ENCODE measurements around the gene UPB1. TPM values are rescaled to one million over a fixed set of nuclear protein-coding genes. Genes with fewer than 3 reads are reported as not detected.

The UPB1 gene
- total and polyA plus RNA-seq, 10 of the 15 experiments (the other 5 are each of a cell fraction or from before 2014, with no cell fraction given): 0.89 to 20.5 (median 3.1) TPM

DNA sequence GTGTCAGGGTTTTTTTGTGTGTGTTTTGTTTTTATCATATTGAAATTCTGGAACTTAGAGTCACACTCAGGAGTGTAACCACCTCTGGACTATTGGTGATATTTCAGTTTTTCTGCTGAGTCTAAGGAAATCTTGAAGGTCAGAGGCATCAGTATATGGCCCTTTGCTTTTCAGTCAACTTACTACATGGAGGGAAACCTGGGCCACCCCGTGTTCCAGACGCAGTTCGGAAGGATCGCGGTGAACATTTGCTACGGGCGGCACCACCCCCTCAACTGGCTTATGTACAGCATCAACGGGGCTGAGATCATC, 19.9 kb downstream of the UPB1 start:
- no peaks in the 10 kb centered on the region for H3K79me2 ChIP-seq (ENCODE audit: control insufficient read depth, insufficient read depth, low read length)
- in situ Hi-C loops (cut with MboI): loop anchor here (5.0 kb wide), 1 partner anchor 83 kb away; no protein-coding TSS in a partner anchor
- ChIA-PET RAD21 (ENCODE audit: unreplicated experiment) (interaction anchor here (1.0 to 3.3 kb wide), 9 partner anchors 7 to 116 kb away, joined by 3 to 42 read pairs (median 4); no protein-coding TSS in a partner anchor), POLR2A (interaction anchor here (1.2 to 3.3 kb wide), 5 partner anchors 9 to 87 kb away, joined by 3 to 28 read pairs (median 16); partner anchors contain the start of gene ADORA2A), CTCF (interaction anchor here (0.6 to 5.8 kb wide), 10 partner anchors 8 to 1989 kb away, joined by 3 to 39 read pairs (median 3); no protein-coding TSS in a partner anchor), SMC1A (ENCODE audit: uncharacterized antibody, unreplicated experiment) (interaction anchor here (1.0 to 2.8 kb wide), 6 partner anchors 9 to 112 kb away, joined by 3 to 19 read pairs (median 8); partner anchors contain the start of gene ADORA2A)
- H3K27me3 ChIP-seq (replicated peaks in 1 of 2; ENCODE audit: control insufficient read depth in 2 of 2, insufficient read depth in 2 of 2, low read length in 1 of 2): no peaks in the 10 kb centered on the region
- H4K20me1 ChIP-seq (ENCODE audit: control insufficient read depth, insufficient read depth): no peaks in the 10 kb centered on the region
- H3K9me3 ChIP-seq (replicated peaks; ENCODE audit: control insufficient read depth, insufficient read depth, low read length): no peaks in the 10 kb centered on the region
- no peak for DNase-seq (ENCODE audit: low read depth, low spot score)
- ATAC-seq: no peak
- TF ChIP-seq NR2C2 (IDR thresholded peaks at IDR 0.05; ENCODE audit: borderline replicate concordance, control insufficient read depth, insufficient read length, low read depth) (no peak), RBBP5 (conservative IDR thresholded peaks at IDR 0.05) (no peak), SMARCA5 (IDR thresholded peaks at IDR 0.05) (peak; percentile 40; the same call in 1 of the 2 replicates), POU2F2 (IDR thresholded peaks at IDR 0.05; ENCODE audit: borderline replicate concordance, low read depth, low read length) (0 out of 3 replicates have a peak, but pooled peaks have one; percentile 24), TCF7 (IDR thresholded peaks at IDR 0.05; ENCODE audit: borderline replicate concordance) (no peak), POLR2AphosphoS2 (IDR thresholded peaks at IDR 0.05; ENCODE audit: low read depth, low read length) (no peak), SRF (IDR thresholded peaks at IDR 0.05; ENCODE audit: low read depth in 2 of 2, low read length in 2 of 2) (no peak), NBN (IDR thresholded peaks at IDR 0.05) (0 out of 2 replicates have a peak, but pooled peaks have one; percentile 25), POLR2AphosphoS5 (IDR thresholded peaks at IDR 0.05; ENCODE audit: low read length) (0 out of 2 replicates have a peak, but pooled peaks have one; percentile 2)
- TF ChIP-seq, protein P1, sequence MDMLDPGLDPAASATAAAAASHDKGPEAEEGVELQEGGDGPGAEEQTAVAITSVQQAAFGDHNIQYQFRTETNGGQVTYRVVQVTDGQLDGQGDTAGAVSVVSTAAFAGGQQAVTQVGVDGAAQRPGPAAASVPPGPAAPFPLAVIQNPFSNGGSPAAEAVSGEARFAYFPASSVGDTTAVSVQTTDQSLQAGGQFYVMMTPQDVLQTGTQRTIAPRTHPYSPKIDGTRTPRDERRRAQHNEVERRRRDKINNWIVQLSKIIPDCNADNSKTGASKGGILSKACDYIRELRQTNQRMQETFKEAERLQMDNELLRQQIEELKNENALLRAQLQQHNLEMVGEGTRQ (IDR thresholded peaks at IDR 0.05; ENCODE audit: borderline replicate concordance, low read depth, low read length): no peak
- TF ChIP-seq, protein P2, sequence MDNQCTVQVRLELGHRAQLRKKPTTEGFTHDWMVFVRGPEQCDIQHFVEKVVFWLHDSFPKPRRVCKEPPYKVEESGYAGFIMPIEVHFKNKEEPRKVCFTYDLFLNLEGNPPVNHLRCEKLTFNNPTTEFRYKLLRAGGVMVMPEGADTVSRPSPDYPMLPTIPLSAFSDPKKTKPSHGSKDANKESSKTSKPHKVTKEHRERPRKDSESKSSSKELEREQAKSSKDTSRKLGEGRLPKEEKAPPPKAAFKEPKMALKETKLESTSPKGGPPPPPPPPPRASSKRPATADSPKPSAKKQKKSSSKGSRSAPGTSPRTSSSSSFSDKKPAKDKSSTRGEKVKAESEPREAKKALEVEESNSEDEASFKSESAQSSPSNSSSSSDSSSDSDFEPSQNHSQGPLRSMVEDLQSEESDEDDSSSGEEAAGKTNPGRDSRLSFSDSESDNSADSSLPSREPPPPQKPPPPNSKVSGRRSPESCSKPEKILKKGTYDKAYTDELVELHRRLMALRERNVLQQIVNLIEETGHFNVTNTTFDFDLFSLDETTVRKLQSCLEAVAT (IDR thresholded peaks at IDR 0.05): peak; percentile 37; the same call in 1 of the 2 replicates
- TF ChIP-seq, protein P3, sequence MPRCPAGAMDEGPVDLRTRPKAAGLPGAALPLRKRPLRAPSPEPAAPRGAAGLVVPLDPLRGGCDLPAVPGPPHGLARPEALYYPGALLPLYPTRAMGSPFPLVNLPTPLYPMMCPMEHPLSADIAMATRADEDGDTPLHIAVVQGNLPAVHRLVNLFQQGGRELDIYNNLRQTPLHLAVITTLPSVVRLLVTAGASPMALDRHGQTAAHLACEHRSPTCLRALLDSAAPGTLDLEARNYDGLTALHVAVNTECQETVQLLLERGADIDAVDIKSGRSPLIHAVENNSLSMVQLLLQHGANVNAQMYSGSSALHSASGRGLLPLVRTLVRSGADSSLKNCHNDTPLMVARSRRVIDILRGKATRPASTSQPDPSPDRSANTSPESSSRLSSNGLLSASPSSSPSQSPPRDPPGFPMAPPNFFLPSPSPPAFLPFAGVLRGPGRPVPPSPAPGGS (IDR thresholded peaks at IDR 0.05; ENCODE audit: borderline replicate concordance, insufficient read depth, low read depth, low read length, poor library complexity, severe bottlenecking): no peak
- no peak for FAIRE-seq
- WGBS (ENCODE audit: insufficient coverage, insufficient replicate concordance, low lambda C conversion rate, missing lambda C conversion rate): 39% methylated on average over 8 of the region's 8 CpGs
- H3K36me3 ChIP-seq (ENCODE audit: control insufficient read depth in 2 of 2, insufficient read depth in 2 of 2, low read length in 1 of 2): no peaks in the 10 kb centered on the region
- H2AFZ ChIP-seq (ENCODE audit: control insufficient read depth, low read depth, low read length): peak overlapping the region; percentile 15
- peak overlapping the region; percentile 69 for H3K4me2 ChIP-seq (ENCODE audit: control insufficient read depth, insufficient read depth)
- no TSS peak for BruUV-seq (replicated peaks)
- peak overlapping the region; percentile 15; the same call in 1 of the 2 replicates for H3K9ac ChIP-seq (ENCODE audit: control insufficient read depth, insufficient read depth, low read length)
- no peak overlapping the region for H3K4me3 ChIP-seq
- H3K4me1 ChIP-seq (ENCODE audit: control insufficient read depth, insufficient read depth, low read length): peaks cover 51% of the 10 kb centered on the region
- intact Hi-C loops (cut with micrococcal nuclease; ENCODE audit: unreplicated experiment): no loop called here
- H3K27ac ChIP-seq (ENCODE audit: control insufficient read depth, insufficient read depth): peak overlapping the region; percentile 57

Data from GM12878 (cell line).